GM23338 (cell line): ENCODE data around the gene SCFD2. TPM values are rescaled to one million over a fixed set of nuclear protein-coding genes. Genes with fewer than 3 reads are reported as not detected.

ENCODE experiments used
- EZH2phosphoT487 ChIP-seq: fragments of 200-600 bp; sonication (generic); IDR thresholded peaks from one replicate; pipeline ENCODE4 v1.8.1; 2018; ENCODE audit warnings: antibody characterized with exemption; ENCODE audit not compliant: unreplicated experiment
- NANOG ChIP-seq: IDR thresholded peaks from 2 replicates; pipeline ENCODE4 v1.6.1; 2016; ENCODE audit warnings: antibody characterized with exemption, borderline replicate concordance
- REST ChIP-seq: IDR thresholded peaks from one replicate; pipeline ENCODE4 v1.6.1; 2018; ENCODE audit warnings: antibody characterized with exemption; ENCODE audit not compliant: unreplicated experiment
- STAT1 ChIP-seq: IDR thresholded peaks from one replicate; pipeline ENCODE4 v1.6.1; 2016; ENCODE audit warnings: antibody characterized with exemption; ENCODE audit not compliant: unreplicated experiment
- ZNF114 ChIP-seq: fragments of 250-450 bp; sonication (Bioruptor Pico); IDR thresholded peaks from 2 replicates; pipeline ENCODE4 v1.5.0; 2020; ENCODE audit warnings: mild to moderate bottlenecking, moderate library complexity
- ZNF462 ChIP-seq: fragments of 250-450 bp; sonication (Bioruptor Pico); IDR thresholded peaks from 2 replicates; pipeline ENCODE4 v1.5.0; 2020; ENCODE audit warnings: mild to moderate bottlenecking, moderate library complexity
- polyA plus RNA-seq: library from polyadenylated mRNA; unstranded; fragments of >200 nt; fragmentation: Nextera tagmentation; extraction: Ambion mirVana; gene quantifications from 2 replicates; pipeline ENCODE4 v1.2.1, GENCODE V29; 2016
- total RNA-seq: library from RNA; depleted of rRNA; stranded (reverse); fragments of >200 nt; shearing (Covaris generic); gene quantifications from 2 replicates; pipeline ENCODE4 v1.2.3, GENCODE V29; 2014
- TF ChIP-seq, protein P1 (sequence below), 2 experiments: fragments of 200-600 bp in 1 of 2; sonication (generic) in 1 of 2; conservative IDR thresholded peaks; 2 replicates each; pipeline versions ENCODE4 v1.5.1 to v1.6.1; 2016 to 2017; ENCODE audit warnings: antibody characterized with exemption in 2 of 2, low read depth in 2 of 2, mild to moderate bottlenecking in 2 of 2, moderate library complexity in 1 of 2

Gene SCFD2
- total and polyA plus RNA-seq, 2 experiments from 2014 or later = 5.7 to 17.5 TPM

DNA sequence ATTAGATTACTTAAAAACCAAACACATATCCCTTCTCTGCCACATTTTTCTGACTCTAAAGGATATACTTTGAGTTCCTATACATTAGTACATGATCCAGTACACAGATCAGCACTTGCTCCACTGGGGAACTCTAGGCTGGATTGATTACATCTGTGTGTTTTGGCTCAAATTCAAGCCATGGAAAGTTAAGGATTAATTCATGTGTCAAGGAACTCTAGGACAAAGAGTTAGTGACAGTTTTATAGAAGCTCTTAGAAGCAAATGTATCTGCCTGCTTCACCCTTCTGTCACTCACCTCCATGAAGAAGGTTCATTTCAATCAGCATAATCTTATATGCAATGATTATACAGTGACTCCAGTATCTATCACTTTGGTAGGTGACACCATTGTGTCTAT, 43.2 kb downstream of the SCFD2 start (continued):
- no peak for TF ChIP-seq ZNF462 (CRISPR knock-in tag)
- TF ChIP-seq STAT1 = no peak
- TF ChIP-seq, protein P1, sequence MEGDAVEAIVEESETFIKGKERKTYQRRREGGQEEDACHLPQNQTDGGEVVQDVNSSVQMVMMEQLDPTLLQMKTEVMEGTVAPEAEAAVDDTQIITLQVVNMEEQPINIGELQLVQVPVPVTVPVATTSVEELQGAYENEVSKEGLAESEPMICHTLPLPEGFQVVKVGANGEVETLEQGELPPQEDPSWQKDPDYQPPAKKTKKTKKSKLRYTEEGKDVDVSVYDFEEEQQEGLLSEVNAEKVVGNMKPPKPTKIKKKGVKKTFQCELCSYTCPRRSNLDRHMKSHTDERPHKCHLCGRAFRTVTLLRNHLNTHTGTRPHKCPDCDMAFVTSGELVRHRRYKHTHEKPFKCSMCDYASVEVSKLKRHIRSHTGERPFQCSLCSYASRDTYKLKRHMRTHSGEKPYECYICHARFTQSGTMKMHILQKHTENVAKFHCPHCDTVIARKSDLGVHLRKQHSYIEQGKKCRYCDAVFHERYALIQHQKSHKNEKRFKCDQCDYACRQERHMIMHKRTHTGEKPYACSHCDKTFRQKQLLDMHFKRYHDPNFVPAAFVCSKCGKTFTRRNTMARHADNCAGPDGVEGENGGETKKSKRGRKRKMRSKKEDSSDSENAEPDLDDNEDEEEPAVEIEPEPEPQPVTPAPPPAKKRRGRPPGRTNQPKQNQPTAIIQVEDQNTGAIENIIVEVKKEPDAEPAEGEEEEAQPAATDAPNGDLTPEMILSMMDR (conservative IDR thresholded peaks at IDR 0.05; ENCODE audit: low read depth in 2 of 2) = no peak
- TF ChIP-seq REST = no peak
- TF ChIP-seq NANOG = no peak
- no peak for TF ChIP-seq EZH2phosphoT487
- no peak for TF ChIP-seq ZNF114 (CRISPR knock-in tag)
